Measurements from ENCODE around the gene PDE8A. TPM values are rescaled to one million over a fixed set of nuclear protein-coding genes. Genes with fewer than 3 reads are reported as not detected.

PDE8A gene
- total and polyA plus RNA-seq, 2 of the 13 experiments (the other 11 are each of a cell fraction or from before 2014, with no cell fraction given) = 26.3 to 48.5 TPM

DNA sequence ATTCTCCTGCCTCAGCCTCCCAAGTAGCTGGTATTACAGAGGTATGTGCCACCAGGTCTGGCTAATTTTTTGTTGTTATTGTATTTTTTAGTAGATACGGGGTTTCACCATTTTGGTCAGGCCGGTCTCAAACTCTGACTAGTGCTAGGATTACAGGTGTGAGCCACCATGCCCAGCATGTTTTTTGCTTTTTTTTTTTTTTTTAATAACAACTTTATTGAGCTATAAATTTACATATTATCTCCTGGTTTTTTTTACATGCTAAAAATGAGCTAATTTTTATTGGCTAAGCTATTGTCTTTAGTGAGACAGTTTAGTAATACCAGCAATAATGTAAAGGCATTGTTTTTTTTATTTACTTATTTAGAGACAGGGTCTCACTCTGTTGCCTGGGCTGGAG is 105.2 kb downstream of the PDE8A start:
- FAIRE-seq (no peak), ATAC-seq (no peak), DNase-seq (ENCODE audit: low spot score) (no peak)
- intact Hi-C loops (cut with micrococcal nuclease; ENCODE audit: unreplicated experiment) = no loop called here
- Histone ChIP-seq H3K36me3 (replicated peaks in 1 of 2; ENCODE audit: control insufficient read depth in 1 of 2, insufficient read depth in 2 of 2, low read length in 2 of 2) (peaks cover 9 to 64% of the 10 kb centered on the region in 2 experiments), H3K4me2 (ENCODE audit: low read depth, low read length) (no peak overlapping the region), H3K4me1 (ENCODE audit: insufficient read depth, low read length) (no peaks in the 10 kb centered on the region), H3K9me3 (ENCODE audit: low read length) (no peaks in the 10 kb centered on the region), H2AFZ (ENCODE audit: low read length) (no peak overlapping the region), H3K4me3 (replicated peaks in 1 of 3; ENCODE audit: insufficient read depth in 1 of 3, low read depth in 2 of 3, low read length in 3 of 3) (no peak overlapping the region), H4K20me1 (ENCODE audit: insufficient read depth, low read length) (no peaks in the 10 kb centered on the region), H3K79me2 (ENCODE audit: insufficient read depth, low read length) (no peaks in the 10 kb centered on the region), H3K27ac (ENCODE audit: extremely low read length, insufficient read depth, low read length) (no peak overlapping the region), H3K9ac (ENCODE audit: insufficient read depth, low read depth, low read length) (no peak overlapping the region), H3K27me3 (ENCODE audit: control insufficient read depth in 1 of 2, insufficient read depth in 2 of 2, low read length in 2 of 2) (no peaks in the 10 kb centered on the region)
- in situ Hi-C loops (cut with HindIII; ENCODE audit: extremely low pct_ligation_motif_present, low pct_unique_long_range_greater_than_20kb) = no loop called here
- BruUV-seq (replicated peaks) = no TSS peak
- ChIA-PET POLR2A (no interaction called here), CTCF (ENCODE audit: low intra/inter-chr PET ratio, low total read pairs) (no interaction called here)
- 95% methylated on average over 2 of the region's 2 CpGs for WGBS (ENCODE audit: low lambda C conversion rate)
- TF ChIP-seq ZBTB40 (IDR thresholded peaks at IDR 0.05) (0 out of 2 replicates have a peak, but pooled peaks have one; percentile 29), ZBTB40 (CRISPR knock-in tag; IDR thresholded peaks at IDR 0.05) (no peak), TGIF2 (CRISPR knock-in tag; IDR thresholded peaks at IDR 0.05) (no peak)
- TF ChIP-seq, protein P1, sequence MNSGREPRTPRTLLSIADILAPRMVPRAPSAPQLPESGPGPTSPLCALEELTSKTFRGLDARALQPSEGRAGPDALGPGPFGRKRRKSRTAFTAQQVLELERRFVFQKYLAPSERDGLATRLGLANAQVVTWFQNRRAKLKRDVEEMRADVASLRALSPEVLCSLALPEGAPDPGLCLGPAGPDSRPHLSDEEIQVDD (CRISPR knock-in tag; IDR thresholded peaks at IDR 0.05; ENCODE audit: borderline replicate concordance) = no peak
- TF ChIP-seq, protein P2, sequence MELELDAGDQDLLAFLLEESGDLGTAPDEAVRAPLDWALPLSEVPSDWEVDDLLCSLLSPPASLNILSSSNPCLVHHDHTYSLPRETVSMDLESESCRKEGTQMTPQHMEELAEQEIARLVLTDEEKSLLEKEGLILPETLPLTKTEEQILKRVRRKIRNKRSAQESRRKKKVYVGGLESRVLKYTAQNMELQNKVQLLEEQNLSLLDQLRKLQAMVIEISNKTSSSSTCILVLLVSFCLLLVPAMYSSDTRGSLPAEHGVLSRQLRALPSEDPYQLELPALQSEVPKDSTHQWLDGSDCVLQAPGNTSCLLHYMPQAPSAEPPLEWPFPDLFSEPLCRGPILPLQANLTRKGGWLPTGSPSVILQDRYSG (CRISPR knock-in tag; IDR thresholded peaks at IDR 0.05) = no peak
